ENCODE results near the gene CAPS2.
A peak's percentile ranks its signal among the peaks of the same experiment; 100 is the strongest.

Gene CAPS2

GRCh38 chr12:75302781-75303180 is 27.3 kb downstream of the CAPS2 start:
- H3K36me3 ChIP-seq (ENCODE audit: control insufficient read depth, low read depth, low read length): no peaks in the 10 kb centered on the region
- no peaks in the 10 kb centered on the region for H3K4me1 ChIP-seq (ENCODE audit: control insufficient read depth, low read depth, low read length)
- H3K27me3 ChIP-seq (ENCODE audit: control insufficient read depth, insufficient read depth, low read length): no peaks in the 10 kb centered on the region
- H3K4me3 ChIP-seq (ENCODE audit: low read length): no peak overlapping the region
- no peak overlapping the region for H3K9ac ChIP-seq (ENCODE audit: low read length)
- H3K27ac ChIP-seq (ENCODE audit: low read length): no peak overlapping the region
- H3K9me3 ChIP-seq (ENCODE audit: control insufficient read depth, low read depth, low read length): no peaks in the 10 kb centered on the region

GRCh38 chr12:75302225-75302624 is 27.9 kb downstream of the CAPS2 start:
- Histone ChIP-seq H3K9ac (ENCODE audit: low read length) (no peak overlapping the region), H3K27me3 (ENCODE audit: control insufficient read depth, insufficient read depth, low read length) (no peaks in the 10 kb centered on the region), H3K9me3 (ENCODE audit: control insufficient read depth, low read depth, low read length) (no peaks in the 10 kb centered on the region), H3K4me3 (ENCODE audit: low read length) (no peak overlapping the region), H3K4me1 (ENCODE audit: control insufficient read depth, low read depth, low read length) (no peaks in the 10 kb centered on the region), H3K36me3 (ENCODE audit: control insufficient read depth, low read depth, low read length) (no peaks in the 10 kb centered on the region), H3K27ac (ENCODE audit: low read length) (no peak overlapping the region)

GRCh38 chr12:75294797-75295196 is 35.3 kb downstream of the CAPS2 start:
- H3K27me3 ChIP-seq (ENCODE audit: control insufficient read depth, insufficient read depth, low read length): no peaks in the 10 kb centered on the region
- H3K9me3 ChIP-seq (ENCODE audit: control insufficient read depth, low read depth, low read length): no peaks in the 10 kb centered on the region
- H3K27ac ChIP-seq (ENCODE audit: low read length): no peak overlapping the region
- H3K4me3 ChIP-seq (ENCODE audit: low read length): peak overlapping the region; percentile 15
- no peaks in the 10 kb centered on the region for H3K36me3 ChIP-seq (ENCODE audit: control insufficient read depth, low read depth, low read length)
- peaks cover 12% of the 10 kb centered on the region for H3K4me1 ChIP-seq (ENCODE audit: control insufficient read depth, low read depth, low read length)
- no peak overlapping the region for H3K9ac ChIP-seq (ENCODE audit: low read length)

- Histone ChIP-seq H3K4me3 (ENCODE audit: low read length) (no peak overlapping the region), H3K4me1 (ENCODE audit: control insufficient read depth, low read depth, low read length) (peaks cover 12% of the 10 kb centered on the region), H3K27me3 (ENCODE audit: control insufficient read depth, insufficient read depth, low read length) (no peaks in the 10 kb centered on the region), H3K36me3 (ENCODE audit: control insufficient read depth, low read depth, low read length) (no peaks in the 10 kb centered on the region), H3K27ac (ENCODE audit: low read length) (no peak overlapping the region), H3K9me3 (ENCODE audit: control insufficient read depth, low read depth, low read length) (no peaks in the 10 kb centered on the region), H3K9ac (ENCODE audit: low read length) (no peak overlapping the region)
Measured at GRCh38 chr12:75294336-75294735, 35.8 kb downstream of the CAPS2 start.

GRCh38 chr12:75291014-75291413 is 39.1 kb downstream of the CAPS2 start:
- Histone ChIP-seq H3K27me3 (ENCODE audit: control insufficient read depth, insufficient read depth, low read length) (no peaks in the 10 kb centered on the region), H3K9me3 (ENCODE audit: control insufficient read depth, low read depth, low read length) (no peaks in the 10 kb centered on the region), H3K4me3 (ENCODE audit: low read length) (no peak overlapping the region), H3K9ac (ENCODE audit: low read length) (no peak overlapping the region), H3K27ac (ENCODE audit: low read length) (no peak overlapping the region), H3K4me1 (ENCODE audit: control insufficient read depth, low read depth, low read length) (peaks cover 12% of the 10 kb centered on the region), H3K36me3 (ENCODE audit: control insufficient read depth, low read depth, low read length) (no peaks in the 10 kb centered on the region)

GRCh38 chr12:75289753-75290152 is 40.4 kb downstream of the CAPS2 start:
- Histone ChIP-seq H3K4me3 (ENCODE audit: low read length) (no peak overlapping the region), H3K36me3 (ENCODE audit: control insufficient read depth, low read depth, low read length) (no peaks in the 10 kb centered on the region), H3K27me3 (ENCODE audit: control insufficient read depth, insufficient read depth, low read length) (no peaks in the 10 kb centered on the region), H3K27ac (ENCODE audit: low read length) (no peak overlapping the region), H3K9ac (ENCODE audit: low read length) (no peak overlapping the region), H3K9me3 (ENCODE audit: control insufficient read depth, low read depth, low read length) (no peaks in the 10 kb centered on the region), H3K4me1 (ENCODE audit: control insufficient read depth, low read depth, low read length) (peaks cover 7% of the 10 kb centered on the region)

- Histone ChIP-seq H3K9me3 (ENCODE audit: control insufficient read depth, low read depth, low read length) (no peaks in the 10 kb centered on the region), H3K4me1 (ENCODE audit: control insufficient read depth, low read depth, low read length) (no peaks in the 10 kb centered on the region)
Measured at GRCh38 chr12:75288860-75289259, 41.3 kb downstream of the CAPS2 start.

GRCh38 chr12:75275702-75276101 is 54.4 kb downstream of the CAPS2 start:
- Histone ChIP-seq H3K9me3 (ENCODE audit: control insufficient read depth, low read depth, low read length) (no peaks in the 10 kb centered on the region), H3K9ac (ENCODE audit: low read length) (no peak overlapping the region), H3K4me3 (ENCODE audit: low read length) (no peak overlapping the region), H3K27me3 (ENCODE audit: control insufficient read depth, insufficient read depth, low read length) (no peaks in the 10 kb centered on the region), H3K4me1 (ENCODE audit: control insufficient read depth, low read depth, low read length) (no peaks in the 10 kb centered on the region), H3K36me3 (ENCODE audit: control insufficient read depth, low read depth, low read length) (no peaks in the 10 kb centered on the region), H3K27ac (ENCODE audit: low read length) (no peak overlapping the region)

More at GRCh38 chr12:75288860-75289259, 41.3 kb downstream of the CAPS2 start:
- no peaks in the 10 kb centered on the region for H3K36me3 ChIP-seq (ENCODE audit: control insufficient read depth, low read depth, low read length)
- H3K9ac ChIP-seq (ENCODE audit: low read length): no peak overlapping the region
- no peaks in the 10 kb centered on the region for H3K27me3 ChIP-seq (ENCODE audit: control insufficient read depth, insufficient read depth, low read length)
- H3K27ac ChIP-seq (ENCODE audit: low read length): no peak overlapping the region
- no peak overlapping the region for H3K4me3 ChIP-seq (ENCODE audit: low read length)

- no peaks in the 10 kb centered on the region for H3K36me3 ChIP-seq (ENCODE audit: control insufficient read depth, low read depth, low read length)
- H3K4me1 ChIP-seq (ENCODE audit: control insufficient read depth, low read depth, low read length): no peaks in the 10 kb centered on the region
- no peak overlapping the region for H3K9ac ChIP-seq (ENCODE audit: low read length)
- H3K4me3 ChIP-seq (ENCODE audit: low read length): no peak overlapping the region
- no peak overlapping the region for H3K27ac ChIP-seq (ENCODE audit: low read length)
- H3K27me3 ChIP-seq (ENCODE audit: control insufficient read depth, insufficient read depth, low read length): no peaks in the 10 kb centered on the region
- no peaks in the 10 kb centered on the region for H3K9me3 ChIP-seq (ENCODE audit: control insufficient read depth, low read depth, low read length)
Measured at GRCh38 chr12:75271576-75271975, 58.5 kb downstream of the CAPS2 start.

- Histone ChIP-seq H3K4me1 (ENCODE audit: control insufficient read depth, low read depth, low read length) (no peaks in the 10 kb centered on the region), H3K4me3 (ENCODE audit: low read length) (no peak overlapping the region), H3K27me3 (ENCODE audit: control insufficient read depth, insufficient read depth, low read length) (no peaks in the 10 kb centered on the region), H3K9ac (ENCODE audit: low read length) (no peak overlapping the region), H3K9me3 (ENCODE audit: control insufficient read depth, low read depth, low read length) (peaks cover 5% of the 10 kb centered on the region), H3K27ac (ENCODE audit: low read length) (no peak overlapping the region), H3K36me3 (ENCODE audit: control insufficient read depth, low read depth, low read length) (no peaks in the 10 kb centered on the region)
Measured at GRCh38 chr12:75270157-75270556, 60.0 kb downstream of the CAPS2 start.

- H3K4me3 ChIP-seq (ENCODE audit: low read length): no peak overlapping the region
- H3K4me1 ChIP-seq (ENCODE audit: control insufficient read depth, low read depth, low read length): no peaks in the 10 kb centered on the region
- no peak overlapping the region for H3K27ac ChIP-seq (ENCODE audit: low read length)
- peaks cover 5% of the 10 kb centered on the region for H3K9me3 ChIP-seq (ENCODE audit: control insufficient read depth, low read depth, low read length)
- H3K27me3 ChIP-seq (ENCODE audit: control insufficient read depth, insufficient read depth, low read length): no peaks in the 10 kb centered on the region
- H3K9ac ChIP-seq (ENCODE audit: low read length): no peak overlapping the region
- no peaks in the 10 kb centered on the region for H3K36me3 ChIP-seq (ENCODE audit: control insufficient read depth, low read depth, low read length)
Measured at GRCh38 chr12:75269209-75269608, 60.9 kb downstream of the CAPS2 start.

GRCh38 chr12:75260316-75260715 is 69.8 kb downstream of the CAPS2 start:
- Histone ChIP-seq H3K27me3 (ENCODE audit: control insufficient read depth, insufficient read depth, low read length) (no peaks in the 10 kb centered on the region), H3K9ac (ENCODE audit: low read length) (no peak overlapping the region), H3K36me3 (ENCODE audit: control insufficient read depth, low read depth, low read length) (no peaks in the 10 kb centered on the region), H3K4me3 (ENCODE audit: low read length) (no peak overlapping the region), H3K9me3 (ENCODE audit: control insufficient read depth, low read depth, low read length) (no peaks in the 10 kb centered on the region), H3K27ac (ENCODE audit: low read length) (no peak overlapping the region), H3K4me1 (ENCODE audit: control insufficient read depth, low read depth, low read length) (peaks cover 9% of the 10 kb centered on the region)
